ENCODE data around the gene CHMP3.

DNA sequence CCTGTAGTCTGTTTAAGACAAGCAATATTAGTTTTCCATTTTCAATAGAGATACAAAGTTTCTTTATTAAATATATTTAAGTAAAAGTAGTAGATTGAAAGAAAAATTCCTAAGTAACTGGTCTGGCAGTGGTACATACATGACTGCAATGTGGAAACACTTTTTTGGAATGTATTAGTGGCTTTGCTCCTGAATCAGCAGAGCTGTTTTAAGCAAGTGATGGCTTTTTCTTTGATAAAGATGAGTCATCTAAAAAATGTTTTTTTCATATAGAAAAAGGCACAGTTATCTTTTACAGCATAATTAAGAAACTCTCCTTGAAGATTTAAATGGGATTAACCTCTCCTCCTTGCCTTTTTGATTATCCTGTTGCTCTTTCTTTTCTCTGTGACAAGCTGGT is 87.2 kb downstream of the CHMP3 start:
- TF ChIP-seq POLR2A (IDR thresholded peaks at IDR 0.05; ENCODE audit: low read length) (no peak), GATA1 (IDR thresholded peaks at IDR 0.05; ENCODE audit: low read depth, low read length) (no peak)
